Neuron (in vitro differentiated cells): ENCODE results near the gene TSTD2.

ENCODE experiments used
- H2AFZ ChIP-seq: one replicate; pipeline ENCODE4 v1.6.1; 2013; ENCODE audit warnings: low read depth, mild to moderate bottlenecking, inconsistent platforms, low read length, moderate library complexity
- H3K27me3 ChIP-seq: one replicate; pipeline ENCODE4 v1.6.1; 2013; ENCODE audit warnings: low read length; ENCODE audit not compliant: insufficient read depth
- H3K36me3 ChIP-seq: one replicate; pipeline ENCODE4 v1.6.1; 2013; ENCODE audit warnings: low read length; ENCODE audit not compliant: insufficient read depth
- H3K4me1 ChIP-seq: one replicate; pipeline ENCODE4 v1.6.1; 2013; ENCODE audit warnings: low read length; ENCODE audit not compliant: insufficient read depth
- H3K4me3 ChIP-seq: 2 replicates; pipeline ENCODE4 v1.5.1; 2013; ENCODE audit warnings: mild to moderate bottlenecking, low read length, moderate library complexity
- H3K9me3 ChIP-seq: one replicate; pipeline ENCODE4 v1.6.1; 2013; ENCODE audit warnings: low read length

Gene TSTD2

GRCh38 chr9:97550386-97550785 lies 82.8 kb downstream of the TSTD2 start:
- Histone ChIP-seq H3K4me1 (no peaks in the 10 kb centered on the region), H2AFZ (no peak overlapping the region), H3K27me3 (peaks cover 4% of the 10 kb centered on the region), H3K4me3 (no peak overlapping the region), H3K9me3 (peaks cover 2% of the 10 kb centered on the region), H3K36me3 (no peaks in the 10 kb centered on the region)
